SK-MEL-5 (cell line): ENCODE data around the gene CAMKV. TPM values are rescaled to one million over a fixed set of nuclear protein-coding genes. Genes with fewer than 3 reads are reported as not detected.
"Not testable (repeated sequence)": the region's sequence is repeated elsewhere in the genome, so short reads cannot be mapped to it uniquely, and the experiment has no call there.

Source experiments
- DNase-seq: peaks from one replicate; pipeline ENCODE4 v3.0.0-alpha.2; 2016; ENCODE audit warnings: low read depth, low spot score
- in situ Hi-C: cut with HindIII; loops from 2 replicates; pipeline ENCODE4 v1.10.0; 2016; ENCODE audit warnings: low sequenced_read_pairs, high pct_unique_total_duplicates, low pct_unique_long_range_greater_than_20kb
- polyA plus RNA-seq, 2 experiments: library from polyadenylated mRNA; depleted of rRNA; stranded (reverse); fragments of >200 nt; gene quantifications; 2 replicates each; pipeline ENCODE4 v1.2.3, GENCODE V29; 2015
- total RNA-seq: library from RNA; depleted of rRNA; stranded (reverse); fragments of >200 nt; shearing (Covaris generic); gene quantifications from 2 replicates; pipeline ENCODE4 v1.2.3, GENCODE V29; 2014; rRNA removed

Gene CAMKV, protein sequence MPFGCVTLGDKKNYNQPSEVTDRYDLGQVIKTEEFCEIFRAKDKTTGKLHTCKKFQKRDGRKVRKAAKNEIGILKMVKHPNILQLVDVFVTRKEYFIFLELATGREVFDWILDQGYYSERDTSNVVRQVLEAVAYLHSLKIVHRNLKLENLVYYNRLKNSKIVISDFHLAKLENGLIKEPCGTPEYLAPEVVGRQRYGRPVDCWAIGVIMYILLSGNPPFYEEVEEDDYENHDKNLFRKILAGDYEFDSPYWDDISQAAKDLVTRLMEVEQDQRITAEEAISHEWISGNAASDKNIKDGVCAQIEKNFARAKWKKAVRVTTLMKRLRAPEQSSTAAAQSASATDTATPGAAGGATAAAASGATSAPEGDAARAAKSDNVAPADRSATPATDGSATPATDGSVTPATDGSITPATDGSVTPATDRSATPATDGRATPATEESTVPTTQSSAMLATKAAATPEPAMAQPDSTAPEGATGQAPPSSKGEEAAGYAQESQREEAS
- 0.32 and 0.58 TPM in 2 replicates for total RNA-seq
- 1.3 and 1.4 TPM in 2 replicates for polyA plus RNA-seq (2015; cell fraction: cytosol; rRNA removed)
- 7.2 and 14.2 TPM in 2 replicates for polyA plus RNA-seq (2015; cell fraction: nucleus; rRNA removed)

DNA sequence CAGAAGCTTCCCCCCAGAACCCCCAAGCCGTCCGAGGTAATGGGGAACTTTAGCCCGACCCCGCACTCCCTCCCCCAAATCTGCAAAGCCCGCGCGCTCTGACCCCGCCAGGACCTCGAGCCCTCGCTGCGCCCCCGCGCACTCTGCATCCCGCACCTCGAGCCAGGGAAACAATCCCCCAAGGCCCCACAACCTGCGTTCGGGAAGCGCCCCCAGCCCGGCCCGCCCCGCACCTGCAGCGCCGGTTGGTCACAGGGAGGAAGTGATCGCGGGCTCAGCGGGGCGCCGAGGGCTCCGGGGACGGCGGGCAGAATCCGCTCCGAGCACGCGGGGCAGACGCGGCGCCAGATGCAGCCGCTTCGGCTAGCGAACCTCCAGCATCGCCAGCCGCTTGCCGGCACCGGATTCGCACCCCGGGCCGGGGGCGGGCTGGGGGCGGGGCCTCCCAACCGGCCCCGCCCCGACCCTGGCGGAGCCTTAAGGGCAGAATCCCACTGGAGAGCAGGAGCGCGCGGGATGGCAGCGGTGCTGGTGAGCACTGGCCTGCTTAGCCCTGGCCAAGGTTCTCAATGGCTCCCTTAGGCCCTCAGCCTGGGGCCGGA lies at the start of gene CAMKV:
Gene CAMKV, minus strand, starts transcription at position 382 of the 602 bp plus-strand sequence. CDS start 7,518 bp downstream, outside the sequence.
- no peak for DNase-seq
- in situ Hi-C loops: no loop called here

DNA sequence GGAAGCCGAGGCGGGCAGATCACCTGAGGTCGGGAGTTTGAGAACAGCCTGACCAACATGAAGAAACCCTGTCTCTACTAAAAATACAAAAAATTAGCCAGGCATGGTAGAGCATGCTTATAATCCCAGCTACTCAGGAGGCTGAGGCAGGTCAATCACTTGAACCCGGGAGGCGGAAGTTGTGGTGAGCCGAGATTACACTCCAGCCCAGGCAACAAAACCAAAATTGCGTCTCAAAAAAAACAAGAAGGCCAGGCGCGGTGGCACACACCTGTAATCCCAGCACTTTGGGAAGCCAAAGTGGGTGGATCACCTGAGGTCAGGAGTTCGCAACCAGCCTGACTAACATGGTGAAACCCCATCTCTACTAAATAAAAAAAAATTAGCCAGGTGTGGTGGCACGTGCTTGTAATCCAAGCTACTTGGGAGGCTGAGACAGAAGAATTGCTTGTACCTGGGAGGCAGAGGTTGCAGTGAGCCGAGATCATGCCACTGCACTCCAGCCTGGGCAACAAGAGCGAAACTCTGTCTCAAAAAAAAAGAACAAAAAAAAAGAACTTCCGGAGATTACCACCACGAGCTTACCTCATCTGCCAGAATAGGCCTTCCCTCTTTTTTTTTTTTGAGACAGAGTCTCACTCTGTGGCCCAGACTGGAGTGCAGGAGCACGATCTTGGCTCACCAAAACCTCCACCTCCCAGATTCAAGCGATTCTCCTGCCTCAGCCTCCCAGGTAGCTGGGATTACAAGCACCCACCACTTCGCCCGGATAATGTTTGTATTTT lies 48.3 kb upstream of the CAMKV start:
- in situ Hi-C loops, DNase-seq: not testable (repeated sequence)

DNA sequence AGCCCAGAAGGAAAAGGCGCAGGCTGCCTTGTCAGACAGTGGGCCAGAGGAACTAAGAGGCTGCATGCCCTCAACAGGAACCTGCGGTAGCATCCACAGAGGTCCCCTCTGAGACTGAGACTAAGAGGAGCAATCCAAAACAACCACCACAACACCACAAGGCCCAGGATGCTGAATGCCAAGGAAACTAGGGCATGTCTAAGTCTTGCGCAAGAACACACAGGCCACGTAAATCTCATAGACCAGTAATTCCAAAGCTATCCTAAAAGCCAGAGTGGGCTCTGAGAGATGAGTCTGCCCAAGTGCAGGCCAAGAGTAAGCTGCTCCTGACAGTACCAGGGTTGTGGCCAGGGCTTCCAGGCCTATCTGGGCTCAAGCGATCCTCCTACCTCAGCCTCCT lies 47.0 kb upstream of the CAMKV start:
- no peak for DNase-seq
- in situ Hi-C loops: no loop called here

DNA sequence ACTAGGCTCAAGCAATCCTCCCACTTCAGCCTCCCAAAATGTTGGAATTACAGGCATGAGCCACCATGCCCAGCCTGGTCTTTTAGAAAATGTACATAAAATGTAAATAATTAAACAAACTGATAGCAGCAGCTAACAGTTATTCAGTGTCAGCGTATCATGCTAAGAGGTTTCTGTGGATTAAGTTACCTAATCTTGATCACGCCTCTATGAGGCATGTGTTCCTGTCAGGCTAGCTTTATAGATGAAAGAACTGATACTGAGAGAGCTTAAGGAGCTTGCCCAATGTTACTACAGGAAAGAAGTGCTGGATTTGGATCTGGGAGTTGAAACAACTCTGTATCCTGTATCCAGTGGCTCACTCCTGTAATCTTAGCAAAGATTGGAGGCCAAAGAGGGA lies 45.2 kb upstream of the CAMKV start:
- DNase-seq: no peak
- in situ Hi-C loops: no loop called here

DNA sequence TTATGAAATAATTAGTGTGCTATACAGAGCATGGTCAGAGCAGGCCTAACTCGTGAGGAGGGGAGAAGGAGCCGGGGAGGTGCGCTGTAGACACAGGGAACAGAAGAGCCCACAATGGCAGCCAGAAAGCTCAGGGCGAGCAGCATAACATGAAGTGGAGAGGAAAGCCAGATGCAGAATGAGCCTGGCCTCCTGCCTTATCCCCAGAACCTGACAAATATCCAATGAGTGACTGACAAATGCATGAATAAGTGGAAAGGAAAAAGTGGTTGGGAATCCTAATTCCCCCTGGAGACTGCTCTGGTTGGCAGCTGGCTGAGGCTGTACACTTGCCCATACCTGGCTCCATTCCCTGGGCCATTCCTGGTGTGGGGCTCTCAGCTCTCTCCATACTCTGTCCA lies 43.2 kb upstream of the CAMKV start:
- DNase-seq: no peak
- in situ Hi-C loops: no loop called here

DNA sequence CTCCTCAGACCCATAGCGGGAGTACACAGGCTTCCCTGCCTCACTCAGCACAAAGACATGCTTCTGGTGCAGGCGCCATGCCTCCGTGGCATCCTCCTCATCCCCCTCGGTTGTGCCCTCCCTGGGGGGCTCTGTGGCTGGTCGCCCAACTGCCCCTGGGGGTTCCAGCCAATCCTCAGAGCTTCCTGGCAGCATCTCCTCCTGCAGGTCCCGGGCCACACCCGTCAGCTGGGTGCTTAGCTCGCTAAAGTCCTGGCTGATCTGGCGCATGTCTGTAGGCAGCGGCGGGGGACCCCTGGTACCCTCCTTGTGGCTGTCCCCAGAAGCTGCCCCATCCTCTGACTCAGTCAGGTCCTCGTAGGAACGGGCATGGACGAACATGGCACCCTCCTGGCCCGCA lies 41.9 kb upstream of the CAMKV start:
- no peak for DNase-seq
- in situ Hi-C loops: no loop called here

DNA sequence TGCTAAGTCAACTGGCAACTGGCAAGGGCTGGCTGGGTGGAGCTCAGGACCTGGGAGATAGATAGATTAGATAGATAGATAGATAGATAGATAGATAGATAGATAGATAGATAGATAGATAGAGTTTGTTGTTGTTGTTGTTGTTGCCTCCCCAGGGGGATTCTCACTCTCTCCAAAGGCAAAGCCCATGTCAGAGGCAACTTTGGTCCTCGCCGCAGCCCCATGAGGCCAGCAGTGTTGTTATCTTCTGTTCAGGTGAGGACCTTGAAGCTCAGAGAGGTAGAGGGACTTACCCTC lies 41.4 kb upstream of the CAMKV start:
- in situ Hi-C loops: no loop called here
- no peak for DNase-seq

DNA sequence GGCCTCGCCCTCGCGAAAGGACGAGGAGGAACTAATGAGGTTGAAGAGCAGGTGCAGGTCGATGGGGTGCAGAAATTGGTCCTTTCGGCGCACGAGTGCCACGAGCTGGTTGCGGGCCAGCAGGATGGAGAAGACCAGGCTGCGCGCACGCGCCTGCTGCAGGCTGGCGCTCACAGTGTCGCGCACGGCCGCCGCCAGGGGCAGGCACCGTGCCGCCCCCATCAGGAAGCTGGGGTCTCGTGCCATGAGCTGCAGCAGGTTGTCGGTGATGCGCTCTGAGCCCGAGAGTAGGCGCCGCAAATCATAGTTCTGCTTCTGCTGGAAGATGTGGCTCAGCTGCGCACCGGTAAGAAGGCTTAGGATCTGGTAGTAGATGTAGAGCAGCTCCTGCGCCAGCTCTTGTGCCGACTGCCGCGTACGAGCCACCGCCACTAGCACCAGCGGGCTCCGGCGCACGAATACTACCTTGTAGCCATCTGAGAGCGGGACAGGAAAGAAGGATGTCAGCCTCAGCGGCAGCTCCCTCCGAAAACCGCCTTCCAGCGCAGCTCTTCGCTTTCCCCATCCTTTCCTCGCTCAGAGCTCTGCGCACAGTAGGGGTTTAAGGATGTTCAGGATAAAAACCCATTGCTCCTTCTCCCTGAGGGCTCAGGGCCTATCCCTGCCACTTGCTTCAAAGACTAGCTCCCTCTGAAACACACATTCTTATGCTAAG lies 40.9 kb upstream of the CAMKV start:
- in situ Hi-C loops: no loop called here
- DNase-seq: no peak

DNA sequence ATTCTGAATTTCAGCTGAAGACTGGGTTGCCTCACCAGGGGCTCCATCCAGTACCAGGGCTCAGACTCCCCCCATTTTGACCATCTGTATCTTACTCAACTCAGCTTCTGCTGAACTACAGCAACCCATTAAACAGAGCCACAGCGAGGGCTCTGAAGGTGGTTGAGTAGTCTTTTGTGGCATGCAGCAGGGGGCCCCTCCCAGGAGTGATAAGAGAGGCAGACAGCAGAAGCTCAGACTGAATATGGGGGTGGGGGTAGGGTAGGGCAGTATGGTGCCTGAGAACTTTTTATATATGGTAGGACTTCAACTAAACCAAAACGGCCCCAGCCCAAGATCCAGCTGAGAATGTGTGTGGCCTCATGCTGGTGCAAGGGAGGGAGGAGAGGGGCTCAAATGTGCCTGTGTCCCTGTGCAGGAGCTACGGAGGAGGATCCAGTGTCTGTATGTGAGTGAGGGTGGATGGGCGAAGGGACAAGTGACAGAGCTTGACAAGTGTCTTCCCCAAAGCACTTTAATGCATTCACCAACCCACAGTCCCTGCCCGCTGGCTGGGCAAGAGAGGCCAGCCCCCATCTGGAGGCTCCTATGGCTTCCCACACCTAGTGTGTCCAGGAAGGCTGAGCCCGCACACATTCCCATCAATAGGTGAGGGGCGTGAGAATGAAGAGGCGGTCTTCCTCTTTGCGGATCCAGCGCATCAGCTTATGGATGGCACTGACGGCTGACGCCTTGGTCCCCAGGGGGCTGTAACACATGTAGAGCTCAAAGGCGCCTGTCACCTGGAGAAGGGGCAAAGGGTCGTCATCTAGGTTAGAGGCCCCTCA lies 38.9 kb upstream of the CAMKV start:
- DNase-seq: no peak
- in situ Hi-C loops: no loop called here

DNA sequence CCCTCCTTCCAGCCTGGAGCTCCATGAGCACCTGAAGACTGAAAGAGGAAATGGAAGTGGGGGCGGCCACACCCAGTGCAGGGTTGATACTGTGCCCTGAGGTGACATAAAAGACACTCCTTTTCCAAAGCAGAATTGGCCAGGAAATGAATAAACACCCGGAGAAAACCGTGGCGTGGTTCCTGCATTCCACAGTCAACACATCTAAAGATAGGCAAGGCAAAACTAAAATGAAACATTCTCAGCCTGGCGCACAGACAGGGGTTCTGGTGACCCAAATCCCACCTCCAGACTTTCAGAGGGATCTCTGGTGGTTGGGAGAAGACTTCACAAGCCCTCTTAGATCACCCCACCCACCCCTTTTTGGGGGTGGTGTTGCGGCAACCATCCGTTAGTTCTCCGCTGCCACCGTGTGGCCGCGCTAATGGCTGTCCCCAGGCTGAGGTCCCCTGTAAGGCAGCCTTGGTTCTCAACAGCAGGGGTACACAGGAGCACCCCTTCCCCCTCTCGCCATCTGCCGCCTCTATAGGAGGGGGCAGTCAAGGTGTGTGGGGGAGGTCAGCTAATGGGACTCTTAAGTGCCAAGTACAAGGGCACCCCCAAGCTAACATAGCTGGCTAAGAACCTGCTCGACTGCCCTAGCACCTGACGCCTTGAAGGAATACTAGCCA lies 36.5 kb upstream of the CAMKV start:
- peak; percentile 42 for DNase-seq
- in situ Hi-C loops: no loop called here

DNA sequence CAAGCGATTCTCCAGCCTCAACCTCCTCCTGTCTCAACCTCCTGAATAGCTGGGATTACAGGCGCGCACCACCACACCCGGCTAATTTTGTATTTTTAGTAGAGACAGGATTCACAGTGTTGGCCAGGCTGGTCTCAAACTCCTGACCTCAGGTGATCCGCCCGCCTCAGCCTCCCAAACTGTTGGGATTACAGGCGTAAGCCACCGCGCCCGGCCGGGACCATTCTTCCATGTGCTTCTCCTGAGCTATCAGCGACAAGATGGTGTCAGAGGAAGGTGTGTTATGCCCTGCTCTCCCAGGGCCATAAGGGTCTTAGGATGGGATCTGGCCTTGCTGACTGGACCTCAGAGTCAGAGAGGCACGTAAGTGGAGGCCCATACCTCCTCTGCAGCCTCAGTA lies 34.7 kb upstream of the CAMKV start:
- in situ Hi-C loops, DNase-seq: not testable (repeated sequence)

DNA sequence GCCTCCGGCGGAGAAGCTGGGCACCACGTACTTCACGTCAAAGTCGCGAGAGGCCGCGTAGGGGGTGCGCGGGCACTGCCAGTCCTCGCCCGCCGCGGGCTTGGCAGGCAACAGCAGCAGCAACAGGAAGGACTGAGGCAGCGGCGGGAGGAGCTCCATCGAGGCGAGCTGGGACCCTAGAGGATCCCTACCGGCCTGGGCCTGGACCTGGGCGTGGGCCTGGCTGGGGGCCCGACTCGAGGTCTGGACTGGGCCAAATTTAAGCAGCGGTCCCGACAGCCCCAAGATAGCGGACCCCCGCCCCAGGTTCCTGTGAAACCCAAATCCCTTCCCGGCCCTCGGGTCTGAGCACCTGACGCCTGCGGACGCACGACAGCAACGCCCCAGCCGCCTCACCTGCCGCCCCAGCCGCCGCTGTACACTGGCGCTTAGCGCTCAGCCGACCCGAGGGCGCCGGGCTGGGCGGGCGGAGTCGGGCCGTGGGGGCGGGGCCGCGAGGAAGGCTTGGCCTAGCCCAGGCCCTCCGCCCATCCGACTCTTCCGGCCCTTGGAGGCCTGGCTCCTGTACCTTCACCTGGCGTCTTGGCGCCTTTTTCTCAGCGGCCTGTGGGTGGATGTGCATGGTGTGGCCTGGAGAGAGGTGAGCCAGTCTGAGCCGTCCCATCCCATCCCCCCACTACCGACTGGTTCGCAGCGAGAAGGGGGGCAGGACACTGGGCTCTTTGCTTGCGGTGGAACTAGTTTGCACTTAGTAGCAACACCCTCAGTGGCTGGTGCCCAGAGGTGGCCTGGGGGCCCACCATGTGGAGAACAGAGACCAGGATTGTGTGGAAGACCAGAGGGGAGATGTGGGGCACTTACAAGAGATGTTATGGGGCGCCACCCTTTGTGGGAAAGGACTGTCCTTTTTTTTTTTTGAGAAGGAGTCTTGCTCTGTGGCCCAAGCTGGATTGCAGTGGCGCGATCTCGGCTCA lies 34.0 kb upstream of the CAMKV start, which contains the start of gene MST1R:
Gene MST1R, minus strand, starts transcription at position 423 of the 974 bp plus-strand sequence. Its CDS starts 264 bp downstream, at position 159.
- no peak for DNase-seq
- in situ Hi-C loops: no loop called here

DNA sequence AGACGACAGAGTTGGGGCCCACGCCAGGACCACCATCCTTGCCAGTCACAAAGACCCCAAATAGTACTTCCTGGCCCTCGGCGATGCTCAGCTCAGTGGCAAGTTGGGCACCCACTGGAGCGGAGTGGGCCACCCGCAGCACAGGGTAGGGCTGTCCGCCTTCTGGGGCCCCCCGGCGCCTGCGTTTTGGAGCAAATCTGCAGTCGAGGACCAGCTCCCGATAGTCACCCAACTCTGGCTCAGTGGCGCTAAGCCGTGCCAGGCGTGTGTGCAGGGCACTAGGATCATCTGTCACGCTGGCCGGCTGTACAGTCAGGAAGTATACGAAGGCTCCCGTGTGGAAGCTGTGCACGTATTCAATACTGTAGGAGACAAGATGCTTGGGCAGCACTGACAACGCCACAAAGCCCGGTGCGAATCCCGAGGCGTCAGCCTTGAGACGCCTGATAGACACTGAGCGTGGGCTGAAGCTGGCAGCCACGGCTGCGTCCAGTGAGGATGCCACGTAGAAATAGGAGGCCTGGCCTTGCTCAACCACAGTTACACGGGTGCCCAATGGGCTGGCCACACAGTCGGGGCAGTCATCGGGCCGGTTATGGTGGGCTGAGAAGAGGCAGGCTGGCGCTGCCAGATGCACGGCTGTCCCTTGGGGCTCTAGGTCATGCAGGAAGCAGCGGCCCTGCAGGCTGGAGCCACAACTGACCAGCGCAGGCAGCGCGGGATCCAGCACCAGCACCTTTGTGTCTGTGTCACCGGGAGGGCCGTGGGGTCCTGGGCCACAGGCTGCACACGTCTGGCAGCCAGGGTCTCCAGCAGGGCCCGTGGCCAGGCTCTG lies 33.0 kb upstream of the CAMKV start:
- in situ Hi-C loops: no loop called here
- no peak for DNase-seq
